NCI-H524 (cell line): ENCODE results near the gene ARHGAP8.

Experiments used
- DNase-seq, 2 experiments: peaks; one replicate each; lab custom pipeline; 2025; lab: John Stamatoyannopoulos, UW

The ARHGAP8 gene

DNA sequence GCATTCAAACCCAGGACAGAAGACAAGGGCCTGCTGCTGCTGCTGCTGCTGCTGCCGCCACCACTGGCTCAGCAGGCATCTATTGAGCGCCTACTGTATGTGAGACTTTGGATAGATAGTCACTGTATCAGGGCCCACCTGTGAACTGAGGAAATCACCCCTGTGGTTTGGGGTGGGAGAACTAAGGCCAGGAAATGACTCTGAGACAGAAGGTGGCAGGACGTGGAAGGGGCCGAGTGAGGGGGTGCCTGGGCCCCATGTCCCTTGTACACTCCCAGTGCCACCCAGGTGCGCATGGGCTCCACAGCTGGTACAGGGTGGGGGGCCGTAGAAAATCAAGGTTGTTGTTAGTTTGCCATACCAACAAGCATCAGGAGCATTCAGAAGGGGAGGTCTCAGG, 50.6 kb downstream of the ARHGAP8 start:
- no peak for DNase-seq

- no peak for DNase-seq
These were observed 52.0 kb downstream of the ARHGAP8 start for GRCh38 chr22:44804327-44804726.

DNA sequence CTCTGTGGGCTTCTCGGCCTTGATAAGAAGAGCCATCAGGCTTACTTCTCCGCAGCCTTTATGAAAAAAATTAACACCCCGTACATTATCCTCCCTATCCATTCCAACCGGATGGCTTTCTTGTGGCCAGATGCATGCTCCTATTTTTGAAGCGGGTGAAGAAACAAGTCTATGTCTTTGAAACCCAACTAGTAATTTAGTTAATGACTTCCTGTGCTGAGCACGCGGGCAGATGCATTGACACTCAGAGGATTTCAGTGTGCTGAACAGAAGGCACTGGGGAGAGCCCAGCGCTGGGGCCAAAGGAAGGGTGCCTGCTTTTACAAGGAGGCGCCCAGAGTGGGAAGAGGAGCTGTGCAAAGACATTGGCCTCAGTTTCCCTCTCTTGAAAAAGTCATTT, 53.3 kb downstream of the ARHGAP8 start:
- DNase-seq = no peak

GRCh38 chr22:44807232-44807631, 54.9 kb downstream of the ARHGAP8 start:
- DNase-seq = no peak

DNA sequence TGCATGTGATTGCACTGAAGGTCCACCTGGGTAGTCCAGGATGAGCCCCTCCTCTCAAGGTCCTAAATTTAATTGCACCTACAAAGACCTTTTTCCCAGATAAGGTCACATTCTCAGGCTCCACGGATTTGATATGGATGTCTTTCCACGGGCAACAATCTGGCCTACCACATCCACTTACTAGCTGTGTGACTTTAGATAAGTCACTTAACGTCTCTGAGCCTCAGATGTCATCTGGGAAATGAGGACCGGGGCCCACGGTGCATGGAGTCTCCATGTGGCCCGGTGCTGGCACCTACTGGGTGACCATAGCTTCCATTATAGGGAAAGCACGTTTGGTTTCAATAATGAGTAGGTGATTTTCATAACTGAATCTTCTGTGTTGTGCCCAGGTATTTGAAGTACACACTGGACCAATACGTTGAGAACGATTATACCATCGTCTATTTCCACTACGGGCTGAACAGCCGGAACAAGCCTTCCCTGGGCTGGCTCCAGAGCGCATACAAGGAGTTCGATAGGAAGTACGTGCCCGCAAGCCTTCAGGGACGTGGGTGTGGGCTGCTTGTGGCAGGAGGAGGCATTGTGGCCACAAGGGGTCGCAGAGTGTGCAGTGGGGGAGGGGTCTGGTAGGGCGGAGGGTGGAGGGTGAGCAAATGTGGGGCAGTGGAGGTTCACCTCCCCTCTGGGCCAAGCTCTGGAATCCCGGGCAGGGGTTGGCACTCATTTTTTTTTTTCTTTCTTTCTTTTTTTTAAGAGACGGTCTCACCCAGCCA, 55.7 kb downstream of the ARHGAP8 start:
- no peak for DNase-seq

DNA sequence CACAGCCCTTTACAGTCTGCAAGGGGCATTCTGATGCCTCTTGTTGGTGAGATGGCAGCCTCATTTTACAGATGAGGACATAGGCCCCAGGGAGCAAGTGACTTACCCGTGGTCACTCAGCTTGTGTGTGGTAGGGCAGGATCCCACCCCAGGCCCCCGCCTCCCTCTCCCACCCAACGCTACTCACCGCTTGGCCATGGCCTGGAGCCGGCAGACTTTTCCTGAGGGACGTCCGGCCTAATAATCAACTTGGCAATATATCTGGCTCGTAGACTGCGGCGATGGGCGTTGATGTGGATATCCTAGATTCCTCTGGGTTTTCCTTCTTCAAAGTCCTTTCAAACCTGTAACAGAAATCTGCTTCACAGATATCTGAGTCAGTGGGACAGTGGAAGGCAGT, 57.1 kb downstream of the ARHGAP8 start:
- DNase-seq = no peak

DNA sequence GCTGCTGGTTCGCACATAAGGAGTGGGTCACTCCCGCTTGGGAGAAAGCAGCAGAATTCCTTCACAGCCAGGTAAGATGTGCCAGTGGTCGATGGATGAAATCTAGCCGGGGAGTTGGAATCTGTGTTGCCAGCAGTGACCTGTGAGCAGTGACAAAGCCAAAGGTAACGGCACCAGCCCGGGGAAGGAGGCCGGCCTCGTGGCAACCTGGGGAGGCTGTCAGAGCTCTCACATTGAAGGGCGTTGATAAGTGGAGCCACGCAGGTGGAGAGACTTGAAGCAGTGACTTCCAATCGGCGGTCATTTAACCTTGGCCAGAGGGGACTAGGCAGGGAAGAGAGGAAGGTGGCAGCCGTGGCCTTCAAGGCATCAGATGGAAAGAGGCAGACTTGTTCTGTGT, 58.8 kb downstream of the ARHGAP8 start:
- no peak for DNase-seq

DNA sequence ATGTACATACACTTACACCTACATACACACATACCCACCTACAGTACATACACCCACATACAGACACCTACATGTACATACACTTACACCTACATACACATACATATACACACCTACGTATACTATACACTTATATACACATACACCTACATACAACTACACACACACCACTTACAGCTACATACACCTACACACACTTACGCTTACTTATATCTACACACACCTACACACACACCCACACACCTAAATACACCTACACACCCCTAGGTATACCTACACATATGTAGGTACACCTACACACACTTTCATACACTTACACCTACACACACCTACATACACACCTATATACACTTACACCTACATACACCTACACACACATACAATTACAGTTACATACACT, 61.0 kb downstream of the ARHGAP8 start:
- no peak for DNase-seq

DNA sequence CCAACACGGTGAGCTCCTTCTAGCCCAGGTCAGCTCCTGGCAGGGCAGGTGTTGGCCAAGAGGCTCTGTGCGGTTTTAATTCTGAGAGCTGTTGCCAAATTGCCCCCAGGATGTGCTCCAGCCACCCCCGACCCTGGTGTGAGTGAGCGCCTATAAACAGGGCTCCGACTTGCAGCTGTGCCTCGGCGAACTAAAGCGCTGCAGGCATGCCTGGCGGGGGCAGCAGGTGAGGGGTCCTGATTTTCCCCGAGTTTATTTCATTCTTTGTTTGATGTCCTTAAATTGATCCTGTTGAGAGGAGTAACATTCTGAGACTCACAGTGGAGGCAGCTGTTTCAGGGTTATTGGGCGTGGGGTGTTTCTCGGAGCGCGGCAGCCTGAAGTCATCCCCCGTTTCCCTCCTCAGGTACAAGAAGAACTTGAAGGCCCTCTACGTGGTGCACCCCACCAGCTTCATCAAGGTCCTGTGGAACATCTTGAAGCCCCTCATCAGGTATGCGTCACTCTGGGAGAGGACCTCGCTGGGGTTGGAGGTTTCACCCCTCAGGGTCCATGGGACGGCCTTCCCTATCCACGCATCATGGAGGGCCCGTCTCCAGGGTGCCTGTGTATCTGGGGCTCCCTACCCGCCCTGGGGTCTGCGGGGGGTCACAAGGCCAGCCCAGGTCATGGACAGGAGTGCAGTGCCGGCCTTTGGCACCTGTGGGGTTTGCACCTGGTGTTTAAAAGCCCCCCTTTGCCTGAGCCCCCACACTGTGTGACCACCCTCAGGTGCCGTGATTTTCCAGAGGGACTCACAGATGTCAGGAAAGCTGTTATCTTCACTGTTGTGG, 62.1 kb downstream of the ARHGAP8 start:
- no peak for DNase-seq

DNA sequence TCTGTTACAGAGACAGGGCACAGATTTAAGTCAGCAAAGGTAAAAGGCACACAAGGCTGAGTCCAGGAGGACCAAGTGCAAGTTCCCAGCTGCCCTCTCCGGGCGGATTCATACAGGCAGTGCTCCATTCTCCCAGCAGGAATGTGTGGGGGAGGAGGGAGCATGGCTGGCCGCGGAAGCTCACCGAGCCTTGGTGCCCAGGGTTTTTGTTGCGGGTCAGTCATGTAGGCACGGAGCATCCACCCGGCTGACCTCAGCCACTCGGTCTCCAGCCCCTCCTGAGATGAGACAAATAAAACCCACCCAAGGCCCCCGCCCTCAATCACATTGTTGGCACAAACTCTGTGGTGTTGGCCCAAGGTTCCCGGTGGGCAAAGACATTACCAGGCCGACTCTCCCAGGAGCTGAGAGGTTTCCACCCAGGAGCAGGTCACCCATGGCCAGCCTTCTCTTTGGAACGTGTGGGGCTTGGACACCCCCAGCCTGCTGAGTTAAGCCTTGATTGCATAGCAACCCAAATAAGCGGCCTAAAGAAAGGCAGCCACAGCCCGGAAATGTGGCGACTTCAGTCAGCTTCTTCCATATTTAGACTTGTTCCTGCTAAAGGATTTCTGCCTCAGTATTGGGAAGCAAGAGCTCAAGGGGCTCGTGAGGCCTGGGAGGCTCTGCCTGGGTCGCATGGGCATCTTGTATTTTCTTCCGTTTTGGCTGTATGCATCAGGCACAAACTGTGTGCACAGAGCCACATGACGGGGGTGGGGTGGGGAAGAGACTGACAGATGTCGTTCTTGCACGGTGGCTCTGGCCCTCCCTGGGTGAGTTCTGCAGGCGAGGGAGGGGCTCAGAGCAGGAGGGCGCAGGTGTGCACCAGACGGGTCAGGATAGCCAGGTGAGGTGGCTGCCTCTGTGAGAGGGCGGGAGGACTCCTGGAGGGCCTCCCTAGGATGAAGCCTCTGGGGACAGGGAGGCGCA, 63.0 kb downstream of the ARHGAP8 start:
- DNase-seq = no peak

GRCh38 chr22:44816141-44816540, 63.8 kb downstream of the ARHGAP8 start:
- DNase-seq = no peak

GRCh38 chr22:44818727-44819126, 66.4 kb downstream of the ARHGAP8 start:
- no peak for DNase-seq

GRCh38 chr22:44819966-44820631, 67.7 kb downstream of the ARHGAP8 start:
- DNase-seq = no peak

- no peak for DNase-seq
These were observed 69.5 kb downstream of the ARHGAP8 start for GRCh38 chr22:44821741-44822475.

- DNase-seq = no peak
These were observed 70.2 kb downstream of the ARHGAP8 start for GRCh38 chr22:44822534-44822933.

- no peak for DNase-seq
These were observed 71.0 kb downstream of the ARHGAP8 start for GRCh38 chr22:44823396-44823795.

- no peak for DNase-seq
These were observed 71.4 kb downstream of the ARHGAP8 start for GRCh38 chr22:44823806-44824205.

DNA sequence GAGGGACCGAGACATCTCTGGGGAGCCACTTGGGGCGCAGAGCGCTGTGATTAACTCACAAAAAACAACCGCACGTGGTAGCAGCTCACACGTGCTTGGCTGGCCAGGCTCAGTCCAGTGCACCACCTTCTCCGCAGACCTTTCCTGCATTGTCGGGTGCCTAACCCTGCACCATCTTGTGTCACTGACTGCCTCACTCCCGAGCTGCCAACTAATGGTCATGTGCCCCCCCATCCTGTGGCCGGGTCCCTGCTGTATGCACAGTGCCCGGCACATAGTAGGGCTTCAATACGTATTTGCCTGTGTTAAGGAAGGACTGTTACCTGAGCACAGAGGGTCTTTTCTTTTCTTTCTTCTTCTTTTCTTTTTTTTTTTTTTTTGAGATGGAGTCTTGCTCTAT, 71.9 kb downstream of the ARHGAP8 start:
- no peak for DNase-seq

- no peak for DNase-seq
These were observed 73.2 kb downstream of the ARHGAP8 start for GRCh38 chr22:44825310-44826150.

GRCh38 chr22:44827666-44828190, 75.4 kb downstream of the ARHGAP8 start:
- DNase-seq = no peak
